GM21825 (cell line): ENCODE data around the gene BIN1.

Source experiments
- ATAC-seq: cut with Tn5 transposase; IDR thresholded peaks from one replicate; pipeline ENCODE4 v1.9.1; 2021; ENCODE audit warnings: mild to moderate bottlenecking, moderate library complexity; ENCODE audit not compliant: unreplicated experiment

Gene BIN1

DNA sequence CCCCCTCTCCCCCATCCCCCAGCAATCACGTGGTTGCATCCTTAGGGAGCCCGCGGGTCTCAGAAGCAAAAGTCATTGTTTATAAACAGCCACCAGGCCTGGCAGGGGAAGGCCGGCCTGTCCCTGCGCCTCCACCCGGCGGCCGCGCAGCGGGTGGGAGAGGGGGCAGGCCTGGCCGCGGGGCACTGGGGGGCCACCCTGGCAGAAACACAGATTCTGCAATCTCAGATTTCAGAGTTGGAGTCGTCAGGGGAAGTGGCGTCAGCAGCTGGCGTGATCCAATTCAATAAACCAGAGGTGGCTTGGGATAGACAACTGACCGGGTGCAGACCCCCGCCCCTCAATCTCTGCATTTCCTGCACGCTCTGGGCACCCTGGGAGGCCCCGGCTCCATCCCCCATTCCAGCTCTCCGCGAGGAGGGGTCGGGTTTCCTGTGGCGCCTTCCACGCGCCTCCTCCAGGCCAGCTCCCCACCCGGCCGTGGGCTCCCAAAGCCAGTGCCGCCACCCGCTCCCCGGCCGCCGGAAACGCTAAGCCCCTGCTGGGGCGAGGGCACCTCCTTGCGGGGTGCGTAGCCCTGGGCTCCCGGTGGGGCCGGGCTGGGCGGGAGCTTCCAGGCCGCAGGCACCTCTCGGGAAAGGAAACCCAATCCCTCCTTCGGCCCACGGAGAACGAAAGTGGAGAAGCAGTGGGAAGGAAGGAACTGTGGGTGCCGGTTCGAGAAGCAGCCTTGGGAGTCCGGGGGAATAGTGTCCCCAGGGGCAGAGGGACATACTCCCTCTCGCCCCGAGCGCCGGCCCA is 1.1 kb downstream of the BIN1 start:
- no peak for ATAC-seq

DNA sequence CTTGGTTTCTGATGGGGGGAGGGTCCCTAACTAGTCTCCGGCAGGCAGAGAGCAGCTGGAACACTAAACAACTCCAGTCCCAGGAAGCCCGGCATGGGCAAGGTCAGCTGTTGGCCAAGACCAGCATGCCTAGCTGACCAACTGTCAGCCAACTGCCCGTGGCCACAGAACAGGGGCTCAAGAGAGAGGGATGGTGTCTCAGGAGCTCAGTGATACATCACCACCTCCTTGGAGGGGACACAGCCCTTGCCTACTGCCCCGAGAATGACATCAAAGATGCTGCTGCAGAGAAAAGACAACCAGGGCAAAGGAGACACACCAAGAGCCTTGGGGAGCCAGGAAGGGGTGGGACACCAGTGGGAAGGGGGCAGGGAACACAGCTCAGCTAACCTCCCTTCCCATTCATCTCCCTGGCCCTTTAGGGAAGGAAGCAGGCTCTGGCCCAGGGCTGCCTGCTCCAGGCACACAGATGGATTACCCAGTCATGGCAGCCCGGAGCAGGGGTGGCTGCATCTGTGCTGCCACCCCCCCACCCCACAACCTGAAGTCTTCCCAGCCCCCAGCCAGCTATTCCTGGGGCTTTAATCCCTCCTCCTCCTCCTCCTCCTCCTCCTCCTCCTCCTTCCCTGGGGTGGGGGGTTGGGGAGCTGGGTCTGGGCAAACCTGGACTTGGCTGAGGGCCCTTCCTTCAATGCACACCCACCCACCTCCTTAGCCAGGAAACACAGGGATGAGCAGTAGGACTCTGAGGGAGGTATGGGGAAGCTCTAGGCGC is 1.9 kb downstream of the BIN1 start:
- ATAC-seq: no peak

DNA sequence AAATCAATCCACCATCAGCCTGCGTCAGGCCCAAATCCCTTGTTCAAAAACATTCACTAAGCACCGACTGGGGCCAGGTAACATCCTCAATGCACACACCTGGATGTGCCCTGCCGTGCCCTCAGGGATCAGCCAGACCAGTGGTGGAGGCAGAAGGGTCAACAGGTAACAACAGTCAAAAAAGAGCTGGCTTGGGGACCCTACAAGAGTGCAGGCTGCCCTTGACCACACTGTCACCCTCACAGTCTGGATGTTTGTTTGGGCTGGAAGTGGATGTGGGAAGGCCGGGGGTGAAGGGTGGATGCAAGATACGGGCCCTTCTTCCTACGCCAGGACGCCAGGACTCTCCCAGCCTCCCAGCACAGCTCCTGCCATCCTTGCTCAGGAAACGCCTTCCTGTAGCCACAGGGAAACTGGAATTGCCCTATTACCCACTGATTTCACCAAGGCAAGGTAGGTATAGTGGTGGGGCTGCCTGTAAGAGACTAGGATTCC is 2.7 kb downstream of the BIN1 start:
- no peak for ATAC-seq

DNA sequence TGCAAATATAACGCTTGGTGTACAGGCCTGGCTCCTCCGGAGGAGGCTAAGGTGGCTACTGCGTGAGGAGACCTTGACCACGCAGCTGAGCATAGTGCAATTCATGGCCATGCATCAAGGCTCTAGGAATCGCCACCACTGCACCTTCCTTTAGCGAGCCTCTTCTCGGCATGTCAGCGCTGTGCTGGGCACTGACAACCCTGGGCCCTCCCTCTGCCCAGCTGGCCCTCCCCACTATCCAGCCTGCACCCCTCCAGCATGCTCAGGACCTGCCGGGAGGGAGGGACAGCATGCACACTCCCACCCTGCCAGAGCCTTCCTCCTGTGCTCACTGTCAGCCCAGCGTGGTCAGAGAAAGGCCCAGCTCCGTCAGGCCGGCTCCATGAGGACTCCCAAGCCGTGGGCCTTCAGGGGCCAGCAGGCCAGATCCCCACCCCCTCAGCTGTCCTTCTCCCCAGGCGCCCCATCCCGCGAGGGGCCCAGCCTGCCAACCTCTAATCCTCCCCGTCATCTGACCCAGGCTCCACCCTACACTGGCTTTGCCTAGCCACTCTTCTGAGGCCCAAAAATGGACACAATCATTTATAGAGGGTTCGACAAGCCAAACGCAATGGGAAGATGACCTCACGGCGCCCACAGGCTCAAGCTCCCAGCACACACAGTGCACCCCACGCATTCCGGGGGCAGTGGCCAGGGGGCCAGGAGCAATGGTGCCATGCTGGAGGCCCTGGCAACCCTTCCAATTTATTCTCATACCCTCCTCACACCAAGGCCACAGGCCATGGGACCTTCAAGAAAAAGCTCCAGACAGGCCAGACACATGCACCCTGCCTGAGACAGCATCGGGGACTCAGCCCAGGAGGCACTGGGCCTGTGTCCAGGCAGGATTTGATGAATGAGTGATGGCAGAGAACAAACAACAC is 3.5 kb downstream of the BIN1 start:
- ATAC-seq: no peak

DNA sequence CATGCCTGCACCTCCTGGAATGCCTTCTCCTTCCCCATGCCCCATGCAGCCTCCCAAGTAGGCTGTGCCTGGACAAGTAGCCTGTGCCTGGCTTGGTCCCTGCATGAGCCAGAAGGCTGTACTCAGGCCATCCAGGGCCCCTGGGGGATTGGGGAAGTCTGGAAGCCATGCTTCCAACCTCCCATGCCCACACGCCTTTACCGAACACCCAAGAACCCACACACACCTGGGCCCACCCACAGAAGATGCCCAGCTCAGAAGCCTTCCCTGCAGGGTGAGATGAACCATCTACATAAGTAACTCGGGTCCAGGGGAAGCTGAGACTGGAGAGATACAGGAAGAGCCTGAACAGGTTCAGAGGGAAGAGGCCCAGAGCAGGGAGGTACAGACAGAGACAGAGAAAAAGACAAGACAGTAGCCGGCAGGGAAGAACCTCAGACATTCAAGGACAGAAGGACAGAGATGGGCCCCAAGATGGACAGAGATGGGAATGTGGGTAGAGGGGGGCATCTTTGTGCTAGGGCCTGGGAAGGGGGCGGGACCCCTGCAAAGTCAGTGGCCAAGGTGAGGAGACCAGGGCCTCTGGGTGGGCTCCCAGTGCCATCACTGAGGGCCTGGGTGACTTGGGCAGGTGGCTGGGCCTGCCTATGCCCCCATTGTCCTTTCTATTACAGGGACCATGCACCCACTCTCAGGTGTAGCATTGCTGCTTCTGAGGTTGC is 4.3 kb downstream of the BIN1 start:
- ATAC-seq: no peak

DNA sequence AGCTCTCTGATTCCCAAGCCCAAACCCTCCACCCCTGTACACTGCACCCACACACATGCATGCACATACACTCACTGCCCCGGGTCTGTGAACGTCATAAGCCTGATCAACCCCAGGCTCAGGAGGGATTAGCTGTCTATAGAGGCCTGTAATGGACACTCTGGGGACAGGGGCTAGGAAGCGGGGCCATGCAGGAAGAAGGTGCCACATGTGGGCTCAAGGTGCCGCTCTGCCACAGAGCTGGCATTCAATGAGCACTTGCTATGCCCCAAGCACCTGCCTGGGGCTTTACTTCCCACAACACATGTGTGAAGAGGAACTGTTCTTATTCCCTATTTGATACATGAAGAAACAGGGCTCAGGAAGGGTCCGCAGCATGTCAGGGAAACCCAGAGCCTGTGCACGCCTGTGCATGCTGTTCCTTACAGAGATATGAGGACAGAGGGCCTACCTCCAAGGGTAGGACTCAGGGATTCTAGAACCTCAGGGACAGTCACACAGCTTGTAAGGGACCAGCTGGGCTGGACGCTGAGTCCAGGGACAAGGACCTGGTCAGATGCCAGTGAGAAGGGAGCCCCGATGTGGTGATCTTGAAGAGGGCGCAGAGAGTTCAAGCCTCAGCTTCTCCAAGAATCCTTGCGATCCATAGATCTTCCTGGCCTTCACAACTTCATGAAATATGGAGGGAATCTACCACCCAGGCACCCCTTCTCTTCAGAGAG is 5.0 kb downstream of the BIN1 start:
- ATAC-seq: no peak

DNA sequence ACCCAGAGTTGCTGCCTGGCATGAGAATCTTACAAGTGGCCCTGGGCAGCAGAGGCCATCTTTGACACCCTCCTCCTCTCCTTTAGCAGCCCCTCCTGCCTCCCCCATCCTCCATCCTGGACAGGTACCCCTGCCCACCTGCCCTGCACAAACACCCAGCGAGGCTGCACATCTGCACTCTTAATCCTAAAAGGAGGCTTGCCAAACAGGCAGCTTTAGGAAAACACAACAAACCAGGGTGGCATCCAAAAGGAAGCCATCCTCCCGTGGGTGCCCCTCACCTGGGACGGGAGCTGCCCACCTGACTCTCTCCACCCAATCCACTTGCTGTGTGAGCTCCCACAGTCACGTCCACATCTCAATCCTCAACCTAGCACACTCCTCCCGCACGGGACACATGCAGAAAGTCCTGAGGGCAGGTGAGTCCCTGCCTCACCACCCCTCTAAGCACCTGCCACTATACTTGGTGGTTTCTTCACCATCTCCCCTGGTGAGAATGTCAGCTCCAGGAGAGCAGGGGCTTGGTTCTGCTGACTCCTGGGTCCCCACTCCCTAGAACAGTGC is 5.8 kb downstream of the BIN1 start:
- no peak for ATAC-seq

DNA sequence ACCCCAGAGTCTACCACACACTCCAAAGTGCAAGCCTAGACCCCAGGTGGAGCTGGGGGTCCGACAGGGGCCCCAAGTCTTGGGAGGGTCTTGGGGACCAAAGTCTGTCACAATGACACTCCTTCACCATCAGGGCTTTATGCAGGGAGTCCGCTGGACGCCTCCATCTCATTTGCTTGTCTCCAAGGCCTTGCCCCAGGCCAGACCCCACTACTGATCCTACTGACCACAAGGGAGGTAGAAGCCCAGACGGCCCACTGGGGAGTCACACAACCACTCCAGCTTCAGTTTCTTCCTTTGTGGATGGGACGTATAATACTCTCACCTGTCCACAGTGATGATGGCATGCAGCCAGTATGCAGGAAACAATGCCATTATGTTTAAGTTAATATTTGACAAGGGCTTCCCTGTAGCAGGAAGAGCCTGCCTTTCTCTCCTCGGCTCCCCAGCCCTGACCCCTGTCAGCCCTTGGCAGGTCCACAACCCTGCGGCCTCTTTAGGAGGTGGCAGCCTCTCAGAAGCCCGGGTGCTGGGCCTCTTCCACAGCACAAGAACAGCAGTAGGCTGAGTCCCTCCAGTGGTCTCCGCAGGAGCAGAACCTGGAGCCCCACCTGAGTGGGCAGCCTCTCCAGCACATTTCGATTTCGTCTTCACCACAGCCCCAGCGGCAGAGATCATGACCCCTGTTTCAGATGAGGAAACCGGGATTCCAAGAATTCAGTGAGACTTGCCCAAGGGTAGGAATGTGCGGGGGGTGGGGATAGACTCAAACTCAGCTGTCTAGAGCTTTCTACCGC is 6.5 kb downstream of the BIN1 start:
- no peak for ATAC-seq

DNA sequence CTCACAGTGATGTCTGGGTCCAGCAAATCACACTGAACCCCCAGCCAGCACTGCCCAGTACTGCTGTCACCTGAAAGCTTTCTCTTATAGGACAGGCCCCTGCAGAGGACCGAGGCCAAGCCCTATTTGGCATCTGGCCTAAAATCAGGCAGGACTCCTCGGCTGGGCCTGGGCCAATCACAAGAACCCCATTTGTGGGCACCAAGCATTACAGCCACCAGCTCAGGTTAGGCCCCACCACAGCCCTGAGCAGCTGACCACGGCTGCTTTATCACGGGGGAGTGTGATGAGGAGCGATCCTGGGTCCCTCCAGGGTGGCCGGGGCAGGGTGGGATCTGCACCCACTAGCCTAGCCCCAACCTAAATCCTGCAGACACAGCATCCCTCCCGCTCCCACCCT is 8.2 kb downstream of the BIN1 start:
- no peak for ATAC-seq

DNA sequence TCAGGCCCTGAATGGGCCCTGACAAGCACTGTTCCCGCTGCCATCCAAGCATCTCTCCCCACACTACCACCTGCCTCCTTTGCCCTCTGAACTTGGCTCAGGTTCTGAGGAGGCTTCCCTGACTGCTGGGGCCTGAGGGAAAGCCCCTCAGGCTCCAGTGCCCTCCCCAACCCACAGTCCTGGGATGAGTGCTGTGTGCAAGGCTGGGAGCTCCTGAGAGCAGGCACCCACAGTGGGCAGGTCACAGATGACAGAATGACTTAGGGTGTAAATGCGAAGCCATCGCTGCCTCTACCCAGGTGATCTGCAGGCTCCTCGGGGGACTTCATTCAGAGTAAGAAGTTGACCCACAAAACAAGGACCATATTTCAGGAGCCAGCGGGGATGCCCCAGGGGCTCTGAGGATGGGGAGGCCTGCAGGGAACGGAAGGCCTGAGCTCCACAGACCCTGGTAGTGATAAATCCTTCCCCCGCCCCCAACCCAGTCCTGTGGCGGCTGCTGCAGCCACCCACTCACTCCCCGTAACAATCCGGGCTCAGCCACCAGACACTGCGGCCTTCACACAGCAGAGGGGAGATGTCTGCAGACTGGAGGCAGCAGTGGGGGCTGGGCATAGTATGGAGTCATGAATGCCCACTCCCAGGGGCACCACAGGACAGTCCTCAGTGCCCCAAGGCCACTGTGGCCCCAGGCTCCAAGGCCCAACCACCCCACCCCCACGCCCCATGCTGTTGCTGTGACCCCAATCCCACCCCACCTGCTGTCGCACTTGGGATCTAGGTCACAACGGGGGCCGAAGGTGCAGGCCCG is 8.9 kb downstream of the BIN1 start:
- no peak for ATAC-seq

DNA sequence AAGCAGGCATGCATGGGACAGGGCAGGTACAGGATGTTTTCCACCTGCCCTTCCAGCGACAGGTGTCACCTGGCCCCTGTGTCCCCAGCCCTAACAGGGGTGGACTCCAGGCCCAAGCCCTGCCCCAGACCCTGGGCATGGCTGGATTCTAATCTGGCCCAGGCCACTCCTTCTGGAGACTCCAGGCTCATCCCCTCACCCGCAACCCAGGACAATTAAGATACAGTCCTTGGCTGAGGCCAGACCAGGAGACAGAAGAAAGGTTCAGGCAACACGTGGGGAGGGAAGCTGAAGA is 9.5 kb downstream of the BIN1 start:
- no peak for ATAC-seq

DNA sequence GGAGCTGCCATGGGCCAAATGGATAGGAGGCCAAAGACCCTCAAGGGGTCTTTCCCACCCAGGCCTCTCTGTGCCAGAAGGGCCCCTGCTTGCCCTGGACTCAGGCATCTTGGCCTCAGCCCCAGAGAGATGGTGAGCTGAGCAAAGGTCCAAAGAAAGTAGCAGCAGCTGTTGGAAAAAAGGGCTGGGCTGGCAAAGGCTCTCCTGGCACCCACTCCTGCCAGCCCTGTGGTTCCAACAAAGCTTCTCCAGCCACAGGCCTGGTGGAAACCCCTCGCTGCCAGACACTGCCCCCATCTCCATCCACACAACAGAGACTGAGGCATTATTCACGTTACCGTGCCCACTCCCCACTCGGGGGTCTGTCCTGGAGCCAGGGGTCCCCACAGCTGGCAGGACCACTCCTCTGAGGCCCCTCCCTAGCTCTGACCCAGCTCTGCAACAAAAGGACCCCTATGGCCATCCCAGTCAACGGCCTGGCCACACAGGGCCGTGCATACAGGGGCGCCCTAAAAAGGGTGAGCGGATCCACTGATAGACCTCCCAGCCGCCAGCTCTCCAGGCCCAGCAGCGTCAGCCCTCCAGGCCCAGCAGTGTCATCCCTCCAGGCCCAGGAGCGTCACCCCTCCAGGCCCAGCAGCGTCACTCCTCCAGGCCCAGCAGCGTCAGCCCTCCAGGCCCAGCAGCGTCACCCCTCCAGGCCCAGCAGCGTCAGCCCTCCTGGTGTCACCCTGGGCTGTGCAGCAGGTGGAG is 10.1 kb downstream of the BIN1 start:
- no peak for ATAC-seq

DNA sequence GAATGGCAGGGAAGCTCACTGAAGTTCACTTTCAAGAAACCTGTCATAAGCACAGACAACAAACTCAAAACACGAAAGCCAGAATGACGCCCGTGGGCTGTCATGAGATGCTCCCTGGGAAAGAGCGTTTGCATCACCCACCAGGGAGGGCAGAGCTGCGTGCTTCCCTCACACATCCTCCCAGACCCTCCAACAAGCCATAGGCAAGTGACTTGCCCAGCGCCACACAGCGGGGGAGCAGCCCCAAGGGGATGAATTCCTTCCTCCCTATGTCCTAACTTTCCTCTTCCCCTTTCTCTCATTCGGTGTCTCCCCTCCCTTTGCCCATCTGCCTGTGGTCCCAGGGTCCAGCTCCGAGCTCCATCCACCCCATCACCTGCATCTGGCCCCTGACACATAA is 10.7 kb downstream of the BIN1 start:
- no peak for ATAC-seq

DNA sequence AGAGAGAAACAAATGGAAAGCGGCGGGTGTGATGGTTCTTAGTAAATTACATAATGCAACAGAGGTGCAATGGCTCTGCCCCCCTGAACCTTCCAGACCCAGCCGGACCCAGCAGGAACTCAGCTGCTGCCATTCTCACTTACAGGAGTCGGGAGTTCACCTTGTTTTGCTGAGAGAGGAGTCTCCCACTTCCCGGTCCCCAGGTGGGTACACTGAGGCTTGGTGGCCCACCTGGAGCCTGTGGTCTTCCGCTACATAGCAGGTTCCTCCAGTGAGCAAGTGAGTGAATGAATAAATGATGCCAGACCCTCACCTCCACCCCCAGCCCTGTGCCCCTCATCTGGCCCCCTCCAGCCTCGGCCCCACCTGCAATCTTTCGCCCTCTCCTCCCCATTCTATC is 11.2 kb downstream of the BIN1 start:
- no peak for ATAC-seq

DNA sequence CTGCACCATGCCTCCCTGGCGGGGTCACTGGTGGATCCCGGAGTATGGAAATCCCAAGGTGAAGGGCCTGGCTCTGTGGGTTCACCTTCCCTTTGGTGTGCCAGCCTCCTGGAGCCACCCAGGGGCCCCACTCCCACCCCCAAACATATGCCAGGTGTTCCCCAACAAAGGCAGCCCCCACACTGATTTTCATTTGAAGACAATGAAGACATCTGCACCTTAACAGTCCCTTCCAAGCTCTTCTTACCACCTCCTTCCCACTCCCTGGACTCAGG is 11.7 kb downstream of the BIN1 start:
- ATAC-seq: no peak

DNA sequence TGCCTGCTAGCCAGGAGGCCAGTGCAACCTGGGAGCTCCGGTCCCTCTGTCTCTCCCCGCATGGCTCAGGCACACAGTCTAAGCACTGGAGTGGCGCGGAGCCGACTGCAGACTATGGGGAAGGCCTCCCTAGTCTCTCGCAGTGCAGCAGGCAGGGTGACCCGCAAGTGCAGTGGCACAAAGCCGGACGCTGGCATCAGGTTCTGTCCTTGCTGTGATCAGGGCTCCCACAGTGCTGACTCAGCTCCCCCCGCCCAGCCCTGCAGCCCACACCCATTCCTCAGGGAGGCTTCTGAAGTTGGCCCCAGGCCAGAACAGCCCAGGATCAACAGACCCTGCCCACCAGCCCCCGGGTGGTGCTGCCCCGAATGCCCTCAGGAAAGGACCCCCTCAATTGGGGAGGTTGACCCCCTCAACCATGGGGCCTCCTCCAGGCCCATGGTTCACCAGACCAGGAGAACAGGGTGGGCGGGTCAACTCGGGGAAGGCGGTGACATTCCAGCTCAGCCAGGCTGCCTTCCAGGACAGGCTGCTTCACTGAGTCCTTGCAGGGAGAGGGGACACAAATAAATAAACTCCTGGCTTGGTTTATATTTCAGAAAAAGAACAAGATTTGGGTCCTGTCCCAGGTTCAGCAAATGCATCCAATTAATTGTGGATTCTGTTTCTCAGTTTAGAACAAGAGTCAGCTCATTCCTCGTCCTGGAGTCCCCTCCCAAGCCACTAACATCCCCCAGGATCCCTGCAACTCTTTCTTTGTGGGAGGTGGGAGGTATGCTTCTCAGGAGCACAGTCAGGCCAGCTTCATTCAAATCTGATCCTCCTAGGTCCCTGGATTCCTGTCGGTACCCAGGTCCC is 12.2 kb downstream of the BIN1 start:
- no peak for ATAC-seq
